NCI-H146 treated with DMSO at 0.1 percent for 48 hours (cell line): ENCODE measurements around the gene PGM2.
A peak's percentile ranks its signal among the peaks of the same experiment; 100 is the strongest.
"Not testable (repeated sequence)": the region's sequence is repeated elsewhere in the genome, so short reads cannot be mapped to it uniquely, and the experiment has no call there.

Source experiments
- DNase-seq: peaks from one replicate; lab custom pipeline; 2025; ENCODE audit not compliant: unreplicated experiment; lab: John Stamatoyannopoulos, UW

Gene PGM2

DNA sequence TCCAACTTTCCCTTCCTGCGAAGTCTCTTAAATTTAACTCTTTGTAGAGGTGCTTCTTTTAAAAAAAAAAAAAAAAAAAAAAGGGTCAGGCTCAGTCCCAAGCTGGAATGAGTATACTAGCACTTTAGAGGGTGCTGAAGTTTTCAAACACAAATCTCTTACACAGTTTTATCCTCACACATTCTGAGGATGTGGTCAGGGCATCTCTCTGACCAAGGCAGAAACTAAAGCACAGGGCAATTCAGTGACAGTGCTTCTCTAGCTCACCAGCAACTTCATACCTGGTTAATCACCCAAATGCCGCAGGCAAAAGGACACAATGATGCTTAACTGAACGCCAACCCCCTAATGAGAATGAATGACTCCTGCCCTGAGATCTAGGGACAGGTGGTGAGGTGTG, 9.8 kb upstream of the PGM2 start:
- no peak for DNase-seq

DNA sequence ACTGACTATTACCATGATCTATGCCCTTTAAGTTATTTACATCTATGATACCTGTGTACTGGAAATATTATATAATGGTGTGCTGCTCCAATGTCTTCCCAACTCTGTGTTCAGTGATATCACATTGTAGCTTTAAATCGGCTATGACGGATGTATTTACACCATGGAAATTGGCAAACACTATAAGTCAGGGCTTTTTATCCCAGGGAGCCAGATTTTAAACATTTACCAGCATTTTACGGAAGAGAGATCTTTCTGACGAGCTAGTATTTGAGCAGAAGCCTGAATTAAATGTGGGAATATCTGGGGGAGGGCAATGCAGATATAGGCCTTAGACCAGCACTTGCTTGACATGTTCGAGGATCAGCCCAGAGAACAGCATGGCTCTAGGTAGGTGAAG, 7.7 kb upstream of the PGM2 start:
- no peak for DNase-seq

DNA sequence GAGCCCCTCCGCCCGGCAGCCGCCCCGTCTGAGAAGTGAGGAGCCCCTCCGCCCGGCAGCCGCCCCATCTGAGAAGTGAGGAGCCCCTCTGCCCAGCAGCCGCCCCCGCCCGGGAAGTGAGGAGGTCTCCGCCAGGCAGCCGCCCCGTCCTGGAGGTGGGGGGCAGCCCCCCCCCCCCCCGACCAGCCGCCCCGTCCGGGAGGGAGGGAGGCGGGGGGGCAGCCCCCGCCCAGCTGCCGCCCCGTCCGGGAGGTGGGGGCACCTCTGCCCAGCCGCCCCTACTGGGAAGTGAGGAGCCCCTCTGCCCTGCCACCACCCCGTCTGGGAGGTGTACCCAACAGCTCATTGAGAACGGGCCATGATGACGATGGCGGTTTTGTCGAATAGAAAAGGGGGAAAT, 6.0 kb upstream of the PGM2 start:
- not testable (repeated sequence) for DNase-seq

DNA sequence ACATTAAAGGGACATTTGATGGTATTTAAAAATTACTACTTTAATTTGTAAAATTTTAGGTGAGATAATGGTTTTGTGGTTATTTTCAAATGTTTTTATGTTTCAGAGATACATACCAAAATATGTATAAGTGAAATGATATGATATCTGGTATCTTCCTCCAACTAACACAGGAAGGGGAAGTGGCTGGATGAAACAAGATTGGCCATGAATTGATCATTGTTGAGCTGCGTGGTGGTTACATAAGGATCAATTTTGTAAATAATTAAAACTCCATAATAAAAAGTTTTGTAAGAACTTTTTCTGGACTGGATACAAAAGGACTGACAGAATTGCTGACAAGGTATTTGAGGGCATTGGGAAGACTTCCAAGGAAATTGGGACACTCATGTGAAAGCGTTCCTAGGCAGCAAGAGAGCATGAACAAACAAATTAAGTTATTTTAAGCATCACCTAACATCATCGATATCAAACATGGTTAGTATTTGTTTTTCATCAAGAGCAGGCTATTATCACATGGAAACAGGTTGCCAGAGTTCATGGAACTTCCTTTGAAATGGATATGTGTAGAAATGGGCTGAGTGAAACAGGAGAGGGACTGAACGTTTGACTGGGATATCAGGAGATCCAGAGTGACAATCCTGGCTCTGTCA, 4.4 kb upstream of the PGM2 start:
- peak; percentile 39 for DNase-seq

DNA sequence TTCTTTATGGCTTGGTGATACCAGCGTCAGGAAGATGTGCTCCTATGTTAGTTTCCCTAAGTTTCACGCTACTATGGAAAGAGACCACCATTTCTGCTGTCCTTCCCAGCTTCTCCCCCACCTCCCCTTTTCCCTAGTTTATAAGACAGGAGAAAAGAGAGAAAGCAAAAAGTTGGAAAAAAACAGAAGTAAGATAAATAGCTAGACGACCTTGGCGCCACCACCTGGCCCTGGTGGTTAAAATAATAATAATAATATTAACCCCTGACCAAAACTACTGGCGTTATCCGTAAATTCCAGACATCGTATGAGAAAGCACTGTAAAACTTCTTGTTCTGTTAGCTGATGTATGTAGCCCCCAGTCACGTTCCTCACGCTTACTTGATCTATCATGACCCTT, 985 bp upstream of the PGM2 start:
- DNase-seq = not testable (repeated sequence)

DNA sequence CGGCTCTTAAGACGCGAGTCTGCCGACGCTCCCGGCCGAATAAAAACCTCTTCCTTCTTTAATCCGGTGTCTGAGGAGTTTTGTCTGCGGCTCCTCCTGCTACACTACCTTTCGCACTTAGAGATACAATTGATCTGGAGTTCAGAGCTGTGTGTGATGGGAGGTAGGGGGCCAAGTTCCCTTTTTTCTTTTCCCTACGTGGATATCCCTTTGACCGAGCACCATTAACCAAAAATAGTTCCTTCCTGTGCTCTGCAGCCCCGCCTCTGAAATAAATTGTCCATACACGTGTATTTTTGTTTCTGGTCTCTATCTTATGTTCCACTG, 555 bp upstream of the PGM2 start:
- peak; percentile 65 for DNase-seq

DNA sequence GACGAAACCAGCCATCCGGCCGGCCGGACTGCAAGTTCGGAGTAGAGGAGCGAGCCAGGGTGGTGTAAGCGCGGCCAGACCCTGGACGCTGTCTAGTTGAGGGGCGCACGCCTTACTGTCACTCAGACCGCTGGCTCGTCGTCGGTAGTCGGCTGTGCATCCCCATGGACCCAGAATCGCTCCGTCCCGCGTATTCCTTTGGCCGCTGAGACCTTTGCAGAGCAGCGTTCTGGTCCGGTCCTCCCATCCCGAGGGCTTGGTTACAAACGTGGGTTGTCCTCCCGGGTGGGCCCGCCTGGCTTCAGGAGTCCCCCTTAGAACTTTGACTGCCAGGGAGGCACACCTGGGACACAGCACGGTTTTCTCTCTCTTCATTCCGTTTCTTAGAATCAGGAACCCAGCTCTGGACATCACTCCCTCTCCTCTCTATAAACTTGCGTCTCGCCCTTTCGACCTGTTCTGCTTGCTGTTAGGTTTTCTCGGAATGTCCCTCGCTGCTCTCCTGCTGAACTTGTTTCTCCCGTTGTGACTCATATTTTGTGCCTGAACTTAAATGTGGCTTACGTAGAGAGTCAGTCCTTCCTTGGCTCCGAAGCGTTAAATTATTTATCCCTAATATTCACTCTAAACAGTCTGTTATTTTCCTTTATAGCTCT, 672 bp downstream of the PGM2 start:
- DNase-seq = no peak

DNA sequence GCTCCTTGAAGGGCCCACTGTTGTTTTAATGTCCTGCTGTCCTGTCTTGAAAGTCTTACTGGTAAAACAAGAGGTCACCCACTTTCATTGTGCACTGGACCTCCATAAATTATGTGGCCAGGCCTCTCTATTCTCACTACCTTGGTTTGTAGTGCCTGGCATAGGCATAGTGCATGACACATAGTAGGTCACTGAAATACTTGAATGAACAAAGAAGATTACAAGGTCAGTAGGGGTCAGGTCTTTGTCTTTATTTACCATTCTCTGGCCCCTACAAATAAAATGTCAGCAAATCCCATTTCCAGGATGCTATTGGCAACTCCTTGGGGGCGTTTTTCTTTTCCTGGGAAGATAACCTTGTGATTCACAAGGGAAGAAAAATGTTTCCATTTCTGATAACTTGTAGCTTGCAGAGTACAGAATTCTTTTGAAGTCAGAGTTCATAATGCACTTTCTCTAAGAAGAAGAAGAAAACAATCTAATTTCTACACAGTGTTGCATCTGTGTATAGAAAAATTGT, 1.4 kb downstream of the PGM2 start:
- no peak for DNase-seq

DNA sequence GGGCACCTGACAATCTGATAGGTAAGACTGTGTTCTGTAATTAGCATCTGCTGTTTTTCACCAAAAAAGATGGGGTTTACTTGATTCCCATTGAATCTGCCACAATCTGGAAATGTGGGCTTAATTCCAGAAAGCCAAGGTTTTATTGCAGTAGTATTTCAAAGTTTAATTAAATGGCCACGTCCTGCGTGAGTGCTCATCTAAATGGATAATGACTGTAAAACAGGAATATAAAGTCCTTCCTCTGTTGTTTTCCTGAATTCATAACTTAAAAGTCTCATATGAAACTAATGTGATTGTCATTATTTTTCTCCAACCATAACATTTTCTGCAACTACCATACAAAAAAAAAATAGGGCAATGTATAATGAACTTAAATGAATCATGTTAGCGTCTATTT, 2.4 kb downstream of the PGM2 start:
- no peak for DNase-seq

DNA sequence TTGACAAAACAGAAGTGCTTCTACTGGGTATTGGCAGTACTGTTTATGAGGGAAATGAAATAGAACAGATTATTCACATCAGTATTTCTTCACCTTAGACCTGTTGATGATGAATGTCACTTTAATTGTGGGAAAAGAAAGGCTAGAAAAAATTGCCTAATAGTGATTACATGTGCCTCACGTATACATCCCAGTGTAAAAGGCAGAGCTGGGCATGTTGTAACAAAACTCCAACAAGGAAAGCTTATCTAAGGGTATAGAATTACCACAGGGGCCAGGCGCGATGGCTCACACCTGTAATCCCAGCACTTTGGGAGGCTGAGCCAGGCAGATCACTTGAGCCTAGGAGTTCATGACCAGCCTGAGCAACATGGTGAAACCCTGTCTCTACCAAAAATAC, 4.2 kb downstream of the PGM2 start:
- DNase-seq = peak; percentile 41

DNA sequence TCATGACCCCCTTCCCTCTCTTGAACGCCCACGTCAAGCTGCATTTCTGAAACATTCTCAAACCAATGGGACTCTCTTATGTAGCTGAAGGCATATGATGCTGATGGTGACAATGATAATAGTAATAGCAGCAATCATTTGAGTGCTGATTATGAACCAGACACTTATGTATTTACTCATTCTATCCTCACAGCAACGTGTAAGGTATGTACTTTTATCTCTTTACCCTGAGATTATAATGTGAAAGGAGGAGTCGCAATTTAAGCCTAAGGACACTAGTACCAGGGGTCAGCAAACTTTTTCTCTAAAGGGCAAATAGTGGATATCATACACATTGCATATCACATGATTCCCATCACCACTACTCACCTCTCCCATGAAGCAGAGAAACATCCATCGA, 8.5 kb downstream of the PGM2 start:
- DNase-seq = no peak

DNA sequence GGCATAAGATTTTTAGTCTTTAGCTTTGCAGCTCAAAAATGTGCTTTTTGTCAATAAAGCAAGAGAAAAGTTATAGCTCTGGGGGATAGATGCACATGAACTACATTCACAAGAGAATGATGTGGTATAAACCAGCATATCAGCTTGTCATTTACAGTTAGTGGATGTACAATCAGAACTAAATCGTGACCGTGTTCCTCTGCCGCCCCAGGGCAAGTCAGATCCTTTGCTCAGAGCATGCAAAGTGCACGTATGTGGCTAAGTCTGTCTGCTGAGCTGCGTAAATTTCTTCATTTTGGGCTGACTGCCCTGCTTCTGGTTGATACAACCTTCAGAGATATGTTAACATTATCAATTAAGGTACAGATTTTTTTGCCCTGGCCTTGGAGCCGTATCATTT, 9.3 kb downstream of the PGM2 start:
- DNase-seq = no peak

DNA sequence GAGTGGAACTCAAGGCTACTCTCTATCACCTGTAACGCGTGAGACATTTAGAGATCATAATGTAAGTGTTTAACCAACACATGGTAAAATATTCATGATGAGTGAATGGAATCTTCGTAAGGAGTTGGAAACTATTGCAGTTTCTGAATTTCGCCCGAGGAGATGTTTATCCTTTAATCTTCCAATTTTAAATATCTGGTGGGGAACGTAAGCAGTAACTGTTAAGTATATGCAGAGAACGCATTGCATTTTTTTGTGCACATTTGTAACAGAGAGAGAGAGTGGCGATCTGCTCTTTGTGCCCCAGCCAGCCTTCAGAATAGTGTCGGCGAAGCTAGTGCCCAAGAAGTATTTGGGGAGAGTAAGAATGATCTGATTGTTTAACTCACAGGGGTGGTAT, 9.8 kb downstream of the PGM2 start:
- DNase-seq = no peak

DNA sequence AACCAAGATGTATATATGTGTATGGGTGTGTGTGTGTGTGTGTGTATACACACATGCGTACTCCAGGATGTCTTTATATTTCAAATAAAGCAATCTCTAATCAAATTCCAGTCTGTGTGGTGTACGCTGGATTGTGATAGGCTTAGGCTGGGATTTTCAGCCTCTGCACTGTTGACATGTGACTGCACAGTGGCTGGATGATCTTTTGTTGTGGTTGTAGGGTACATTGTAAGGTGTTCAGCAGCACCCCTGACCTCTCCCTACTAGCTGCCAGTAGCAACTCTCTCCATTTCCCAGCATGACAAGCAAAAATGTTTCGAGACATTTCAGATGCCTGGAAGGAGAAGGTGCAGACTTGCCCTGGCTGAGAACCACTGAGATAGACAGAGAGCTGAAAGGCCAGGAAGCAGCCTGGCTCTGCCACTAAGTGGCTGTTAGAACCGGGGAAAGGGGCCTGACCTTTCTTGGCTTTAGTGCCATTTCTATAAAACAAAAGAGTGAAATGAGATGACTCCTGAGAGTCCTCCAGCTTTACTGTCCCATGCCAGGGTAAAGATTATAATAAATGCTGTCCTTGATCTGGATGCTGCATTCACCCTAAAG, 10.5 kb downstream of the PGM2 start:
- no peak for DNase-seq

DNA sequence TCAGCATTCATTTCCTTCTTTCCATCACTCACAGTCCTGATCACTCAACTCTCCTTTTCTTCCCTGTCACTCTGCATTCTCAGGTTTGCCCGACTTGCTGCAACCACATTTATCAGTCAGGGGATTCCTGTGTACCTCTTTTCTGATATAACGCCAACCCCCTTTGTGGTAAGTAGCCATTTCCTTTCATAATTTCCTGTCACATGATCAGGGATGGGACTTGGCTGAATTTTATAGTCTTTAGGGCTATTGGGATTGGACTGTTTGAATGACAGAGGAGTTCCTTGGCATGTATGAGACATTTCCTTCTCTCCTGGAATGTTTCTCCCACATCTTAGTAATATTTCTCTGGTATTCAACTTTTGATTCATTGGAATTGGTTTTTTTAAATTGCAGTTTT, 11.0 kb downstream of the PGM2 start:
- DNase-seq = no peak

DNA sequence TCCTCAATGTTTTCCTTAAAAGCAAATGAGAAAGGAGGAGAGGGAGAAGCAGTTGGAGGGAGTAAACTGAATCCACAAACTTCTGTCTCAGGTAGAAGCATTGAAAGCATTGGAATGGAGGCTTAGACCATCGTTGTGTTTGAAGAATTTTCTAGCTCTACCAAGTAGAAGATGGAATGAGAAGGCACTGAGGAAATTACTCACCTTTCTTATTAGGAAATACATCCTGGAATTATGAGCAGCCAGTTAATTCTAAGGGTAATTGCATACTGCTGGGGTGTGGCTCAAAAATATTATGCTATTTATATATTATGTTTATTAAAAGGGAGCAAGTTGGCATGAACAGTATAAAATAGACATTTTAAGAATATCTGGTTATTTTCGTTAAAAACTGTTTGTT, 12.9 kb downstream of the PGM2 start:
- no peak for DNase-seq

DNA sequence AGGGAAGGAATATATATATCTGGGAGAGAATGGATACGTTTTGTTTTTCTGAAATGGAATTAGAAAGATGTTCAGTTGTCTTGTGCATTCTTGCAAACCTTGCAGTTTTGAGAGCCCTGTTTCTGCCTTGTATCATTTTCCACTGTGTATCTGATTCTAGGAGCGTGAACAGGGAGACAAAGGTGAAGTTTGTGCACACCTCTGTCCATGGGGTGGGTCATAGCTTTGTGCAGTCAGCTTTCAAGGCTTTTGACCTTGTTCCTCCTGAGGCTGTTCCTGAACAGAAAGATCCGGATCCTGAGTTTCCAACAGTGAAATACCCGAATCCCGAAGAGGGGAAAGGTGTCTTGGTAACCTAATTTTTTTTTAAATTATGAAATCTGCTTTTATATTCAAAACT, 17.7 kb downstream of the PGM2 start:
- DNase-seq = no peak

DNA sequence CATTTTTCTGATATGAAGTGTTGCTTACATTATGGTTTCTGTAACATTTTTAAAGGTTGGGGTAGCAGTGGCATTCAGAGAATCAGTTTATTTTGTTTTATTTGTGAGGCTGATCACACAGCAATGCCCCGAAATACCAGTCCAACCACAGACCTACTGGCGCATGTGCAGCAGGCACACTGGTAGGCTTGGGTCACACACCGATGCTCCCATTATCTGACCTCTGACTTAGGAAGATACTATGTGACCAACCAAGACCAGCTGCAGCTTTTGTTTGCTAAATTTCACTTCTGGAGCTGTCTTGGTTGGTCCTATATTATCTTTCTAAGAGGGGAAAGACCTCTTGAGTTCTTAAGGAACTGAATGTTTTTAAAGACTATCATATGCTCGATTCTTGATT, 18.7 kb downstream of the PGM2 start:
- no peak for DNase-seq

DNA sequence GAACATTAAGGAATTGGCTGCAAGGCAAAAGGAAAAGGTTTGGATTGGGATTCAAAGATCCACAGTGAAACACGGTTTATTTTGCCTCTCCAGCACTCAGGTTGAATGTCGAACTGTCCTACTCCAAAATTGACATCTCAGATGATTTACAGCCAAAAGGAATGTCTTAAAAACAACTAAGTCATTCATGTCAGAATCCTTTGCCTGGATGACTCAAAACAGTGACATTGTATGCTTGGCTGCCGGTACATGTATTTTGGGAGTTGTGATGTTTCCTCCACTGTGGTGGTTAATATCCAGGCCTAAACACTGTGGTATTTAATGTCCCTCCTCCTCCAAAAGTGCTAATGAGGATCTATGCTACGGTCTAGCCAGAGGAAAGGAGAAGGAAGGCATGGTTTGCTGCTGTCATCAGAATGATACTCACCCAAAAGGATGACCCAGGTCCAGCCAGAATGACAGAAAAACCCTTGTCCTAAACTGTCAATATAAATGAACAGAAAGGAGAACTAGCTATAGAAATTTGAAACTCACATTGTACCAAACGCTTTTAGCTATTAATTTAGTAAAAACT, 20.9 kb downstream of the PGM2 start:
- no peak for DNase-seq

DNA sequence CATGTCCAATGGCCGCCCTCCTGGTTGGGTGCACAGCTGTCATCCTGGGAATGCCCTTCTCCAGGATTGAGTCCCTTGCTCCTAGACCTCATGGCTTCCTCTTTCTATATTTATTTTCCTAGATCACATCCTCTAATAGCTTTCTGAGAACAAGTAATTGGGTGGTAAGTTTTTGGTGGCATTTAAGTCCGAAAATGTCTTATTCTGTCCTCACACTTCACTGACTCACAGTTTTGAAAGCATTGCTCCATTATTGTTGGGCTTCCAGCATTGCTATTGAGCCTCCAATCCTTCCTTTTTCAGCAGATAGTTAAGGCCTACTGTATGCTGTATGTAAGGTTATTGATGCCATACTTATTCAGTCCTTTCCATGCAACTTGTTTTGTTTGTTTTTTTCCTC, 25.9 kb downstream of the PGM2 start:
- DNase-seq = no peak

DNA sequence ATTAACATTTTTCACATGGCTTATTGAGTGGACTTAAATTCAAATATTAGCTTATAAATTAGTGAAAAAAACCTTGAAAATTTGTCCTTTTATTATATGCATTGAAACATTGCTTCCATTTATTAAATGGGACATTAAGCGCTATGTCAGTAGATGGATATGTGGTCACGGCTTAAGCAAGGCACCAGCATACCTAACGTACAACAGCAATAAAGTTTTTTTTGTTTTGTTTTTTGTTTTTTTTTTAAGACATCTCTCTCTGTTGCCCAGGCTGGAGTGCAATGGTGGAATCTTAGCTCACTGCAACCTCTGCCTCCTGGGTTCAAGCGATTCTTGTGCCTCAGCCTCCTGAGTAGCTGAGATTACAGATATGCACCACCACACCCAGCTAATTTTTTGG, 31.6 kb downstream of the PGM2 start:
- DNase-seq = no peak

DNA sequence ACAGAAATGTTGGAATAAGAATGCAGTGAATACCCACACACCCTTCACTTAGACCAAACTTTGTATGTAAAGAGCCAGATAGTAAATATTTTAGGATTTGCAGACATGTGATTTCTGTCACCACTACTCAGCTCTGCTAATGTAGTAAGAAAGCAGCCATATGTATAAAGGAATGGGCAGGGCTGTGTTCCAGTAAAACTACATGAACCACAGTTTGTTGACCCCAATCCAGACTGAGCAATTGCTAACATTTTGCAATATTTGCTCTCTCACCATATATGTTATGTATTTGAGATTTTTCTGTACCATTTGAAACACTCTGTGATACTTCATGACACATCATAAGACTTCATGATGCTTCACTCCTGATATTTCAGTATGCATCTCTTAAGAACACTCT, 32.4 kb downstream of the PGM2 start:
- DNase-seq = no peak
